Sigmoid colon (tissue), 7 donors: ENCODE results near the gene OR2W3. TPM values are rescaled to one million over a fixed set of nuclear protein-coding genes. Genes with fewer than 3 reads are reported as not detected.
"Not testable (repeated sequence)": the region's sequence is repeated elsewhere in the genome, so short reads cannot be mapped to it uniquely, and the experiment has no call there.

Experiments
- DNase-seq: peaks from one replicate; pipeline ENCODE4 v3.0.0-alpha.2; 2019
- H3K27ac ChIP-seq, 4 donors: fragments of 200-600 bp; sonication (generic); one replicate each; pipeline ENCODE4 v1.5.1; 2016 to 2019; ENCODE audit warnings: mild to moderate bottlenecking in 1 of 4
- H3K27me3 ChIP-seq, 3 donors: fragments of 200-600 bp; sonication (generic); one replicate each; pipeline ENCODE4 v1.5.1; 2019; ENCODE audit warnings: mild to moderate bottlenecking in 1 of 3
- H3K36me3 ChIP-seq, 4 donors: fragments of 200-600 bp; sonication (generic); one replicate each; pipeline ENCODE4 v1.5.1; 2016 to 2019
- H3K4me1 ChIP-seq, 4 donors: fragments of 200-600 bp; sonication (generic); one replicate each; pipeline ENCODE4 v1.5.1; 2017 to 2019
- H3K4me3 ChIP-seq, 4 donors: fragments of 200-600 bp; sonication (generic); one replicate each; pipeline ENCODE4 v1.5.1; 2017 to 2019; ENCODE audit warnings: mild to moderate bottlenecking in 2 of 4, moderate library complexity in 1 of 4
- H3K9me3 ChIP-seq, 4 donors: fragments of 200-600 bp in 3 of 4; sonication (generic) in 3 of 4; one replicate each; pipeline versions ENCODE4 v1.5.1 to v1.6.1; 2013 to 2019
- EP300 ChIP-seq, 4 donors: sonication (generic); formaldehyde crosslinking; IDR thresholded peaks; one replicate each; pipeline ENCODE4 v1.6.1; 2017; ENCODE audit warnings: antibody characterized with exemption in 4 of 4
- POLR2A ChIP-seq, 2 donors: fragments of 450-650 bp; IDR thresholded peaks; one replicate each; pipeline ENCODE4 v1.6.1; 2016; ENCODE audit warnings: antibody characterized with exemption in 2 of 2, mild to moderate bottlenecking in 2 of 2, moderate library complexity in 2 of 2
- POLR2AphosphoS5 ChIP-seq, 4 donors: sonication (generic); formaldehyde crosslinking; IDR thresholded peaks; one replicate each; pipeline ENCODE4 v1.6.1; 2017; ENCODE audit warnings: antibody characterized with exemption in 4 of 4
- WGBS, 2 donors: extraction: QIAGEN DNeasy Blood & Tissue Kit; methylation state at CpG; one replicate each; pipeline ENCODE4 v1.1.7; 2013; 5-methylcytosine and 5-hydroxymethylcytosine counted together
- intact Hi-C: fragments of 100-400 bp; cut with DNase I; formaldehyde crosslinking; loops from one replicate; pipeline ENCODE4 v1.15.1; 2023
- polyA plus RNA-seq, 3 donors: library from polyadenylated mRNA; stranded (reverse); fragments of 200-250 nt; gene quantifications; one replicate each; pipeline ENCODE4 v1.2.3, GENCODE V29; 2013
- total RNA-seq, 4 donors: library from RNA; depleted of rRNA; stranded (reverse); fragments of >200 nt; gene quantifications; one replicate each; pipeline ENCODE4 v1.1.0, GENCODE V29; 2016
- TF ChIP-seq, protein P1 (sequence below), 4 experiments: fragments of 450-650 bp in 3 of 4; fragments of 200-600 bp in 1 of 4; IDR thresholded peaks; one replicate each; pipeline ENCODE4 v1.5.1; 2016 to 2019; ENCODE audit warnings: antibody characterized with exemption in 4 of 4, mild to moderate bottlenecking in 3 of 4, moderate library complexity in 2 of 4
- donor health status: healthy with polysubstance abuse.
- donor health status: Bipolar disorder and iron deficiency.
- donor health status: healthy.

The OR2W3 gene
- total and polyA plus RNA-seq, 7 donors: 0.36 to 3.0 (median 0.71) TPM; not detected in 3

DNA sequence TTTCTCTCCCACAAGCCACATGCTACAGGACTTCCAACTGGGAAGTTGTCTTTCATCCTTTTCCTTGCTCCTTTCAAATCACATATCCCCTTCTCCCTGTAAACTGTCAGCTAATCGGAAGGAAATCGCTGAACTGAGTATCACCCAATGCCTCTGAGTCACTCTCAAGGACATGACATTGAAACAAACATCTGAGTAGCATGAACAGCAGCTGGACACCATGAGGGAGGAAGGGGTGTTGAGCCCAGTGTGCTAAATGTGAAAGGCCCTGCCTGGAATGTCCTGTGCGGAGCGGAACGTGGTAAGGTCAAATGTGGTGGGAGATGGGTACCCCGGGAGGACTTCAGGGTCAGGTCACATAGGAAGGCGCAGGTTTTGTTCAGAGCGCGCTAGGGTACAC is 29.5 kb downstream of the OR2W3 start, which contains the start of gene OR2AJ1:
Gene OR2AJ1, plus strand, starts transcription at position 22 of the 400 bp plus-strand sequence. CDS start 8,880 bp downstream, outside the sequence.
- intact Hi-C loops: no loop called here
- TF ChIP-seq, protein P1, sequence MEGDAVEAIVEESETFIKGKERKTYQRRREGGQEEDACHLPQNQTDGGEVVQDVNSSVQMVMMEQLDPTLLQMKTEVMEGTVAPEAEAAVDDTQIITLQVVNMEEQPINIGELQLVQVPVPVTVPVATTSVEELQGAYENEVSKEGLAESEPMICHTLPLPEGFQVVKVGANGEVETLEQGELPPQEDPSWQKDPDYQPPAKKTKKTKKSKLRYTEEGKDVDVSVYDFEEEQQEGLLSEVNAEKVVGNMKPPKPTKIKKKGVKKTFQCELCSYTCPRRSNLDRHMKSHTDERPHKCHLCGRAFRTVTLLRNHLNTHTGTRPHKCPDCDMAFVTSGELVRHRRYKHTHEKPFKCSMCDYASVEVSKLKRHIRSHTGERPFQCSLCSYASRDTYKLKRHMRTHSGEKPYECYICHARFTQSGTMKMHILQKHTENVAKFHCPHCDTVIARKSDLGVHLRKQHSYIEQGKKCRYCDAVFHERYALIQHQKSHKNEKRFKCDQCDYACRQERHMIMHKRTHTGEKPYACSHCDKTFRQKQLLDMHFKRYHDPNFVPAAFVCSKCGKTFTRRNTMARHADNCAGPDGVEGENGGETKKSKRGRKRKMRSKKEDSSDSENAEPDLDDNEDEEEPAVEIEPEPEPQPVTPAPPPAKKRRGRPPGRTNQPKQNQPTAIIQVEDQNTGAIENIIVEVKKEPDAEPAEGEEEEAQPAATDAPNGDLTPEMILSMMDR (IDR thresholded peaks at IDR 0.05): no peak
- TF ChIP-seq POLR2A (IDR thresholded peaks at IDR 0.05) (no peak), EP300 (IDR thresholded peaks at IDR 0.05) (no peak), POLR2AphosphoS5 (IDR thresholded peaks at IDR 0.05) (no peak)
- Histone ChIP-seq H3K4me1 (no peaks in the 10 kb centered on the region), H3K4me3 (no peak within 1 kb of the TSS), H3K9me3 (no peaks in the 10 kb centered on the region), H3K36me3 (no peaks in the 10 kb centered on the region), H3K27me3 (no peaks in the 10 kb centered on the region), H3K27ac (no peak within 1 kb of the TSS)
- no peak for DNase-seq
- 92 to 93% methylated on average over 9 of the region's 9 CpGs for WGBS, 2 donors

DNA sequence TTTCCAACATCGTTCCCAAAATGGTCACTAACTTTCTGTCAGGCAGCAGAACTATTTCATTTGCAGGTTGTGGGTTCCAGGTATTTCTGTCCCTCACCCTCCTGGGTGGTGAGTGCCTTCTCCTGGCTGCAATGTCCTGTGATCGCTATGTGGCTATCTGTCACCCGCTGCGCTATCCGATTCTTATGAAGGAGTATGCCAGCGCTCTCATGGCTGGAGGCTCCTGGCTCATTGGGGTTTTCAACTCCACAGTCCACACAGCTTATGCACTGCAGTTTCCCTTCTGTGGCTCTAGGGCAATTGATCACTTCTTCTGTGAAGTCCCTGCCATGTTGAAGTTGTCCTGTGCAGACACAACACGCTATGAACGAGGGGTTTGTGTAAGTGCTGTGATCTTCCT is 38.6 kb downstream of the OR2W3 start:
- Histone ChIP-seq H3K36me3 (no peaks in the 10 kb centered on the region), H3K4me1 (peaks cover 0 to 4% (median 0%) of the 10 kb centered on the region in 4 donors), H3K4me3 (no peak overlapping the region), H3K27ac (no peak overlapping the region), H3K27me3 (peaks cover 0 to 13% (median 0%) of the 10 kb centered on the region in 3 donors), H3K9me3 (peaks cover 0 to 5% (median 0%) of the 10 kb centered on the region in 4 donors)
- TF ChIP-seq EP300 (IDR thresholded peaks at IDR 0.05): no peak
- intact Hi-C loops: no loop called here
- WGBS, 2 donors: 94 to 96% methylated on average over 8 of the region's 8 CpGs
- DNase-seq: peak; percentile 57

DNA sequence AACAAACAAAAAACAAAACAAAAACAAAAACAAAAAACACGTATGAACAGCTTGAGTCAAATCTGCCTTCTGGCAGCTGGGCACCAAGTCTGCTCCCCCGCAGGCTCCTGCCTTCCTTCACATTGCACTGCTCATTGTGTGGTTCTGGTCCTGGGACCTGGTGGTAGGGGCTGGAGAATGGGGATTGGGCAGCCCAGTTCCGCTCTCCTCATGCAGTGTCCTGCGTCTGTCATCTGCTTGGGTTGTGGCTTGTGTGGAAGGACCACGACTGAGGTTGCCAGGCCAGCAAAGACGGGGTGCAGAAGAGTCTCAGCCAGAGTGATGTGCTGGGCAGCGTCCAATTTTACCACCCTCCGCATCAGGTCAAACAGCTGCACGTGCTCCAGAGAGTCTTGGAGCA is 40.4 kb downstream of the OR2W3 start:
- TF ChIP-seq POLR2AphosphoS5 (IDR thresholded peaks at IDR 0.05) (no peak), POLR2A (IDR thresholded peaks at IDR 0.05) (no peak), EP300 (IDR thresholded peaks at IDR 0.05) (no peak)
- TF ChIP-seq, protein P1 (IDR thresholded peaks at IDR 0.05): no peak
- Histone ChIP-seq H3K9me3 (peaks cover 0 to 5% (median 0%) of the 10 kb centered on the region in 4 donors), H3K4me3 (no peak overlapping the region), H3K27ac (no peak overlapping the region), H3K4me1 (peaks cover 0 to 4% (median 0%) of the 10 kb centered on the region in 4 donors), H3K36me3 (no peaks in the 10 kb centered on the region), H3K27me3 (peaks cover 0 to 13% (median 0%) of the 10 kb centered on the region in 3 donors)
- 92 to 94% methylated on average over 9 of the region's 9 CpGs for WGBS, 2 donors
- no peak for DNase-seq
- intact Hi-C loops: no loop called here

DNA sequence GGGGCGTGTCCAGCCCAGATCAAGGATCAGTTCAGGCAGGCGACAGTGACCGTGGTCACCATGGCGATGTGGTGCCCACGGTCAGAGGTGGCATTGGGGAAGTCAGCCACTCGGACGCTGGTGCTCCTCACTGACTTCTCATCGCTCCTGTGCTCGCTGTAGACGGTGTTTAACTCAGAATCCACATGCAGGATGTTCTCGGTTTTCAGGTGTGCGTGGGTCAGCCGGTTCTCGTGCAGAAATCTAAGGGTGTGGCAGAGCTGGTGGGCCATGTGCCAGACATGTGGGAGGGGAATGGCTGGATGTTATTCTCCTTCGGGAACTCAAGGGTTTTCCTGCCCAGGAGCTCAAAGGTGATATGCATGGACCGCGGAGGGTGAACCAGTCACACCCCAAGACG is 41.0 kb downstream of the OR2W3 start:
- no peak for TF ChIP-seq POLR2A (IDR thresholded peaks at IDR 0.05)
- TF ChIP-seq, protein P1 (IDR thresholded peaks at IDR 0.05): no peak
- no peak for TF ChIP-seq EP300 (IDR thresholded peaks at IDR 0.05)
- TF ChIP-seq POLR2AphosphoS5 (IDR thresholded peaks at IDR 0.05): no peak
- Histone ChIP-seq H3K4me3 (no peak overlapping the region), H3K9me3 (peaks cover 0 to 5% (median 0%) of the 10 kb centered on the region in 4 donors), H3K27me3 (peaks cover 0 to 13% (median 0%) of the 10 kb centered on the region in 3 donors), H3K36me3 (no peaks in the 10 kb centered on the region), H3K4me1 (peaks cover 0 to 4% (median 0%) of the 10 kb centered on the region in 4 donors), H3K27ac (no peak overlapping the region)
- intact Hi-C loops: no loop called here
- WGBS, 2 donors: 91 to 95% methylated on average over 18 of the region's 18 CpGs
- no peak for DNase-seq

DNA sequence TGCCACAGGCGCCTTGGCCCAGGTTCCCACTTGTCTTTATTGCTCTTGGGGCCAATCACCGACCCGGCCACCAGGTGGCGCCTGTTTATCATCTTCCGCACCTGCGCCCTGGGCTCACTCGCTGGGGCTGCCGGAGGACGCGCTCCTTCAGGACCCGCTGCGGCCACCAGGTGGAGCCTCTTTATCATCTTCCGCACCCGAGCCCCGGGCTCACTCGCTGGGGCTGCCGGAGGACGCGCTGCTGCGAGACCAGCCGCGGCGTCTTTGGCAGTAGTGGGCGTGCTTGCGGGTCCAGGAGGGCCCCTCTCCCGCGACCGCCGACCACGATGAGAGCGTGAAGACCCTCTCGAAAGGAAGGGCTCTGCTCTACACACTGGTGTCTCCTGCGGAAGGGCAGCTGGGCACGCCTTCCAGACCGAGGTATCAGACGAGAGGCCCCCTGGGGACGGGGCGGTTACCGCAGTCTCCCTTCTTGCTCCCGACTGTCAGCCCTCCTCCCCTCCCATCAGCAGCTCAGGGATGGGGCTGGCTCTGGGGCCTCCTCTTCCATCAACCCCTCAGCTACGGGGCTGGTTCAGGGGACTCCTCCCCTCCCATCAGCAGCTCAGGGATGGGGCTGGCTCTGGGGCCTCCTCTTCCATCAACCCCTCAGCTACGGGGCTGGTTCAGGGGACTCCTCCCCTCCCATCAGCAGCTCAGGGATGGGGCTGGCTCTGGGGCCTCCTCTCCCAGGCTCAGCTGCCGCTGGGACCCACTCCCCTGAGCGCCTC is 41.8 kb downstream of the OR2W3 start:
- peaks cover 0 to 13% (median 0%) of the 10 kb centered on the region in 3 donors for H3K27me3 ChIP-seq
- 7 to 49% methylated on average over 44 of the region's 44 CpGs for WGBS, 2 donors
- H3K36me3 ChIP-seq, H3K4me1 ChIP-seq, H3K27ac ChIP-seq, H3K9me3 ChIP-seq, intact Hi-C loops: not testable (repeated sequence)
- TF ChIP-seq, protein P1 (IDR thresholded peaks at IDR 0.05): peak in 1 of 4 experiments; percentile 41
- peak; percentile 71 for DNase-seq
- peak overlapping the region in 3 of 4 donors; percentile 21 to 27 (median 26) for H3K4me3 ChIP-seq
